ENCODE data around the gene PARP15. TPM values are rescaled to one million over a fixed set of nuclear protein-coding genes. Genes with fewer than 3 reads are reported as not detected.

The PARP15 gene
- total and polyA plus RNA-seq, 2 experiments from 2014 or later: 0.39 to 0.87 TPM

- Histone ChIP-seq H3F3A (replicated peaks; ENCODE audit: low read depth) (no peaks in the 10 kb centered on the region), H3K79me2 (replicated peaks; ENCODE audit: insufficient read depth) (no peaks in the 10 kb centered on the region), H3K9me2 (ENCODE audit: insufficient read depth) (0 out of 2 replicates have a peak, but pooled peaks cover 7% of the 10 kb centered on the region), H4K20me1 (replicated peaks; ENCODE audit: insufficient read depth) (no peaks in the 10 kb centered on the region), H2AFZ (no peak overlapping the region), H3K27ac (ENCODE audit: low read depth) (no peak overlapping the region), H3K4me3 (no peak overlapping the region), H3K4me2 (no peak overlapping the region), H3K4me1 (ENCODE audit: insufficient read depth) (peaks cover 6% of the 10 kb centered on the region; the same call in 1 of the 2 replicates), H3K36me3 (ENCODE audit: insufficient read depth) (no peaks in the 10 kb centered on the region), H3K27me3 (ENCODE audit: insufficient read depth) (no peaks in the 10 kb centered on the region)
- H3K36me3 Mint-ChIP-seq (ENCODE audit: low read depth): no peaks in the 10 kb centered on the region
- no peak for ATAC-seq
- peaks cover 5% of the 10 kb centered on the region; the same call in 2 of the 3 replicates for H3K4me1 Mint-ChIP-seq
- H3K27me3 Mint-ChIP-seq (ENCODE audit: insufficient read depth, low read depth, poor library complexity): no peaks in the 10 kb centered on the region
- H3K4me3 Mint-ChIP-seq: no peak overlapping the region
- H3K9me3 Mint-ChIP-seq: no peaks in the 10 kb centered on the region
- TF ChIP-seq EZH2 (IDR thresholded peaks at IDR 0.05; ENCODE audit: low read depth, unreplicated experiment): no peak
- no peak for TF ChIP-seq ETS1 (IDR thresholded peaks at IDR 0.05)
- TF ChIP-seq STAT1 (IDR thresholded peaks at IDR 0.05; ENCODE audit: unreplicated experiment): no peak
- no peak for TF ChIP-seq ZNF331 (CRISPR knock-in tag; IDR thresholded peaks at IDR 0.05; ENCODE audit: low read depth)
- TF ChIP-seq NANOG (IDR thresholded peaks at IDR 0.05; ENCODE audit: borderline replicate concordance): no peak
- no peak for TF ChIP-seq CREB1 (CRISPR knock-in tag; IDR thresholded peaks at IDR 0.05; ENCODE audit: low read depth)
- no peak for TF ChIP-seq EZH2phosphoT487 (IDR thresholded peaks at IDR 0.05; ENCODE audit: unreplicated experiment)
- no peak for TF ChIP-seq ZNF462 (CRISPR knock-in tag; IDR thresholded peaks at IDR 0.05)
- no peak for TF ChIP-seq JUNB (IDR thresholded peaks at IDR 0.05; ENCODE audit: unreplicated experiment)
- no peak for TF ChIP-seq ZNF114 (CRISPR knock-in tag; IDR thresholded peaks at IDR 0.05)
- TF ChIP-seq POLR2AphosphoS5 (IDR thresholded peaks at IDR 0.05; ENCODE audit: low read depth): no peak
- TF ChIP-seq CTCF (conservative IDR thresholded peaks at IDR 0.05; ENCODE audit: low read depth in 2 of 2): no peak
- TF ChIP-seq REST (IDR thresholded peaks at IDR 0.05; ENCODE audit: unreplicated experiment): no peak
- DNase-seq (ENCODE audit: low spot score): no peak
- no peak overlapping the region for H3K27ac Mint-ChIP-seq
Measured at GRCh38 chr3:122602011-122602710, 24.7 kb downstream of the PARP15 start.
